Fibroblast of peridontal ligament (primary cell): Measurements from ENCODE around the gene ZNF467.

Source experiments
- DNase-seq: peaks from one replicate; pipeline ENCODE4 v3.0.0-alpha.2; 2010; ENCODE audit errors: extremely low read depth

Gene ZNF467

GRCh38 chr7:149773446-149774236 is at the start of gene ZNF467:
TSS of gene ZNF467 (minus strand) at chr7:149773588. CDS start at chr7:149771032, 2,556 bp downstream.
- no peak for DNase-seq

DNA sequence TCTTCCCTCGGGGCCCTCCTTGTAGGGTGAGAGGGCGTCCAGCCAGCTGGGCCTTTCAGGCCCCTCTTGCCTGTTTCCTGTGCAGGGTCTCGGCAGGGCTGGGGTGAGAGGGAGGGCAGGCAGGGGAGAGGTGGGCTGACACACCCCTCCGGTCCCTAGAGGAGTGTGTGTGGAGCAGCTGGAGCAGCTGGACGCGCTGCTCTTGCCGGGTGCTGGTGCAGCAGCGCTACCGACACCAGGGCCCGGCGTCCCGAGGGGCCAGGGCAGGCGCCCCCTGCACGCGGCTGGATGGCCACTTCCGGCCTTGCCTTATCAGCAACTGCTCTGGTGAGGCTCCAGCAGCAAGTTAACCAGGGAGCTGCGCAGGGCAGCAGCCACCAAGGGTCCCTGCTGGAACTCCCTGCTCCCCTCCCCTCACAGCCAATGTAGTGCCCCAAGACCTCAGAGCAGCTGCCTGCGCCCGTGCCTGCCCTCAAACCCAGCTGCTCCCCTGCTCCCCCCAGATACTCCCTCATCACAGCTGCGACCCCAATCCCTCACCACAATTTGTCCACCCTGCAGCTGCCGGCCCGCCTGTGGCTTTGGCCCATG is 49.1 kb upstream of the ZNF467 start:
- DNase-seq: no peak

DNA sequence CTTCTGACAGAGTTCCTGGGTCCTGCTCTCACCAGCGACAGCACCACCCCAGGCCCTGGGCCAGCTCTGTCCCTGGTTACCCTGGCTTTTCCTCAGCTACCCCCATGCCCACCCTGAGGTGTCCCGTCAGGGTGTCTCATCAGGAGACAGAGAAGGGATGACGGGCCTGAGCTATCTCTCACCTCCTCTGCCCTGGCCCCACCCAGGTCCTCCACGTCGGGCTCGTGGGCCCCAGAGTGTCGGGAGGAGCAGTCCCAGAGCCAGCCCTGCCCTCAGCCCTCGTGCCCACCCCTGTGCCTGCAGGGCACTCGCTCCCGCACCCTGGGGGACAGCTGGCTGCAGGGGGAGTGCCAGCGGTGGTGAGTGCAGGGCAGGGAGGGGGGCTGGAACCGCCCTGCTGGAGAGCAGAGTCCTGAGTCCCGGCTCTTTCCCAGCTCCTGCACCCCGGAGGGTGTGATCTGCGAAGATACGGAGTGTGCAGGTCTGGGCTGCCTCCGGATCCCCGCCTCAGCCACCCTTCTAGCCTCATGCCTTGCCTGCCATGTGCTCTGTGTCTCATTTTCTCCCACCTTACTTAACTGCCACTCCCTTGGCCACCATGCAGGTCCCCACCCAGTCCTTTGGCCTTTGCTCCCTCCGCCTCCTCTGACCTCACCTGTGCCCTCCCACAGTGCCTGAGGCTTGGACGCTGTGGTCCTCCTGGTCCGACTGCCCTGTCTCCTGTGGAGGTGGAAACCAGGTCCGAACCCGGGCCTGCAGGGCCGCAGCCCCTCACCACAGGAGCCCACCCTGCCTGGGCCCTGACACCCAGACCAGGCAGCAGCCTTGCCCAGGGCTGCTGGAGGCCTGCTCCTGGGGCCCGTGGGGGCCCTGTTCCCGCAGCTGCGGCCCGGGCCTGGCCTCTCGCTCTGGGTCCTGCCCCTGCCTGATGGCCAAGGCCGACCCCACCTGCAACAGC is 48.1 kb upstream of the ZNF467 start:
- no peak for DNase-seq

- no peak for DNase-seq
Observed at GRCh38 chr7:149820622-149821190, 47.3 kb upstream of the ZNF467 start.

DNA sequence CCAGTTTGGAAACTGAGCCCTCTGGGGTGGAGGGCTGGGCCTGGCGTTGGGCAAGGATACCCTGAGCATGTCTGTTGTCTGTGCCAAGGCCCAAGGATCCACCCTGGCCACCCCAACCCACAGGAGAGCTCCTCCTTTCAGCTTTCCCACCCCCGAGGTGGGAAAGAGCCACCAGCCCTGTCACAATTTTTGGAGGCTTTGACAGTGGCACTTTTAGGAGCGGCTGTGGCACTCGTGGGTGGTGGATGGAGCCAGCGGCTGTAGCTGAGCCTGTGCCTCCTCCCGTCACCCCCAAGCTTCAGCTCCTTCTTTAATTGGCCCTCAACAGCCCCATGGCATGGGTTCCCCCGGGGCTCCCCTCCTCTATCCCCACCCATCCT is 46.6 kb upstream of the ZNF467 start:
- no peak for DNase-seq

DNA sequence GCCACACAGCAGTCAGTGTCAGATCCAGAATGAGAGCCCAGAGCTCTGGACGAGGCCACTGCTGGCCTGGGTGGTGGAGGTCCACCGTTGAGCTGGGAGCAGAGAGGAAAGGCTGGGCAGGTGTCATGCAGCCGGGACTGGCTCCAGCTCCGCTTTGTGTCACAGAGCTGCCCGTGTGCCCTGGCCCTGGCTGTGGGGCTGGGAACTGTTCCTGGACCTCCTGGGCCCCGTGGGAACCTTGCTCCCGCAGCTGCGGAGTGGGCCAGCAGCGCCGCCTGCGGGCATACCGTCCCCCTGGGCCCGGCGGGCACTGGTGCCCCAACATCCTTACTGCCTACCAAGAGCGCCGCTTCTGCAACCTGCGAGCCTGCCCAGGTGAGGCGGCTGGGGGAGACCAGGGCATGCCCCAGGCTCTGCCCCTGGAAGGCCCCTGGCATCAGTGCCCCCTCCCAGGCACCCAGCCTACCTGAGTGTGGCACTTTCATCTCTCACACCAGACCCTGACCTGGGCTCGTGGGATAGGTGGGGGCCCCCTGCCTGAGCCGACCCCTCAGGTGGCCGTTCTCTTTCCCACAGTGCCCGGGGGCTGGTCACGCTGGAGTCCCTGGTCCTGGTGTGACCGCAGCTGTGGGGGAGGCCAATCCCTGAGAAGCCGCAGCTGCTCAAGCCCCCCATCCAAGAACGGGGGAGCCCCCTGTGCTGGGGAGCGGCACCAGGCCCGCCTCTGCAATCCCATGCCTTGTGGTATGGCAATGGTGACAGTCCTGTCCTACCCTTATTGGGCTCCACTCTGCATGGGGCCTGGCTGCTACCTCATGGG is 46.0 kb upstream of the ZNF467 start:
- DNase-seq: no peak

DNA sequence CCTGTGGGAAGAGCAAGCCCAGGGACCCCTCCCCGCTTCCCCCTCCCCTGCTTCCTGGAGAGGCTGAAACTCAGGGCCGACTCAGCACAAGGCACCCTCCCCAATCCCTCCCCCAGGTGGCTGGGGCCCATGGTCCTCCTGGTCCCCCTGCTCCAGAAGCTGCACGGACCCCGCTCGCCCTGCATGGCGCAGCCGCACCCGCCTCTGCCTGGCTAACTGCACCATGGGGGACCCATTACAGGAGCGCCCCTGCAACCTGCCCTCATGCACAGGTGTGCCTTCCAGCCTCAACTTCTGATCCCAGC is 45.1 kb upstream of the ZNF467 start:
- no peak for DNase-seq

DNA sequence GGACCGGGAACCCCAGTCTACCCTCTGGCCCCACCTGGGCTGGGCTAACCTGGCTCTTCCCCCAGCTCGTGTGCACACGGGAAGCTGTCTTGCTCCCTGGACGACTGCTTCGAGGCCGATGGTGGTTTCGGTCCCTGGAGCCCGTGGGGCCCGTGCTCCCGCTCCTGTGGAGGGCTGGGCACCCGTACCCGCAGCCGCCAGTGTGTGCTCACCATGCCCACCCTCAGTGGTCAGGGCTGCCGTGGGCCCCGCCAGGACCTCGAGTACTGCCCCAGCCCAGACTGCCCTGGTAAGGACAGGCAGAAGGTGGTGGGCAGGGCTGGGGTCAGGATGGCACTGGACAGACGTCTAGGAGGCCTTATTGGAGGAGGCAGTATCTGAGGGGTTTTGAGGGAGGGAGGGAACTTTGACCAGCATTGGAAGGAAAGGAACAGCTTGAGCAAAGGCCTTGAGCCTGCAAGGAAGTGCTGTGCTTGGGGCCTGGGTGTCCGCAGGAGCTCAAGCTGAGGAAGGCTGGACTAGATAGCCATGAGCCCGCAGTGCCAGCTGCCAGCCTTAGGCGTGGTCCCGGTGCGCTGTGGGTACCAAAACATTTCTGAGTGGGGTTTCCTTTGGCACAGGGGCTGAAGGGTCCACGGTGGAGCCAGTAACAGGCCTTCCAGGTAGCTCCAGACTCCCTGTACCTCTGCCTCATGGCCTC is 44.6 kb upstream of the ZNF467 start:
- DNase-seq: no peak

GRCh38 chr7:149817301-149817771 is 43.9 kb upstream of the ZNF467 start:
- DNase-seq: no peak

- DNase-seq: no peak
Observed at GRCh38 chr7:149816794-149817193, 43.4 kb upstream of the ZNF467 start.

DNA sequence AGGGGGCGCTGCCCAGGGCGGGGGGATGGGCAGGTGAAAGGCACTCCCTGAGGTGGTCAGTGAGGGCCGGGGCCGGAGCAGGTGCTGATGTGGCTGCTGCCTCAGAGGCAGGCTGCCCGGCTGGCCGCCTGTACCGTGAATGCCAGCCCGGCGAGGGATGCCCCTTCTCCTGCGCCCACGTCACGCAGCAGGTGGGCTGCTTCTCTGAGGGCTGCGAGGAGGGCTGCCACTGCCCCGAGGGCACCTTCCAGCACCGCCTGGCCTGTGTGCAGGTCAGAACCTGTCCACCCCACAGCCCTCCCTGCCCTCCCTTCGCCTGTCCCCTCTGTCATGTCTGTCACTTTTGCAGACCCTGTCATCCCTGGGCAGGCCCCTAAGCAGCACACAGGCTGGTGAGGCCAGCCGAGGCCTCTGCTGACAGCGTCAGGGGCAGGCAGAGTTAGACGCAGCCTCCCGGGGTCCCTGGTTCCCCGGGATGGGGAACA is 42.9 kb upstream of the ZNF467 start:
- DNase-seq: no peak

DNA sequence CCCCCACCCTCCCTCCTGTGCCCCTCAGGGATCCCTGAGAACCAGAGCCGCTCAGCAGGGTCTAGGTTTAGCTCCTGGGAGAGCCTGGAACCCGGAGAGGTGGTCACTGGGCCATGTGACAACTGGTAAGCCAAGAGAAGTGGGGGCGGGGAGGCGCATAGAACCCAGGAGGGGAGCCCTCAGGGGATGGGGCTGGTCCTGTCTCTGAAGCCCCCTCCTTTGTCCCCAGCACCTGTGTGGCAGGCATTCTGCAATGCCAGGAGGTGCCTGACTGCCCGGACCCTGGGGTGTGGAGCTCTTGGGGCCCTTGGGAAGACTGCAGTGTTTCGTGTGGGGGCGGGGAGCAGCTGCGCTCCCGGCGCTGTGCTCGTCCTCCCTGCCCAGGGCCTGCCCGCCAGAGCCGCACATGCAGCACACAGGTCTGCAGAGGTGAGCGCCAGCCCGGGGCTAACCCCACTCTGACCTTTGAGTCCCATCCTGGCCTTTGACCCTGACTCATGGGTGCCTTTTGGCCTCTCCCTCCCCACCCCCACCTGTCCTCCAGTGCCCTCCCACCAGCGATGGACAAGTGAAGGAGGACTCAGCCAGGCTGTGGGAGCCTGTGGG is 42.4 kb upstream of the ZNF467 start:
- no peak for DNase-seq

GRCh38 chr7:149815121-149815520 is 41.7 kb upstream of the ZNF467 start:
- DNase-seq: no peak

- DNase-seq: no peak
Observed at GRCh38 chr7:149814494-149814893, 41.1 kb upstream of the ZNF467 start.

GRCh38 chr7:149813254-149814035 is 40.1 kb upstream of the ZNF467 start:
- DNase-seq: no peak

DNA sequence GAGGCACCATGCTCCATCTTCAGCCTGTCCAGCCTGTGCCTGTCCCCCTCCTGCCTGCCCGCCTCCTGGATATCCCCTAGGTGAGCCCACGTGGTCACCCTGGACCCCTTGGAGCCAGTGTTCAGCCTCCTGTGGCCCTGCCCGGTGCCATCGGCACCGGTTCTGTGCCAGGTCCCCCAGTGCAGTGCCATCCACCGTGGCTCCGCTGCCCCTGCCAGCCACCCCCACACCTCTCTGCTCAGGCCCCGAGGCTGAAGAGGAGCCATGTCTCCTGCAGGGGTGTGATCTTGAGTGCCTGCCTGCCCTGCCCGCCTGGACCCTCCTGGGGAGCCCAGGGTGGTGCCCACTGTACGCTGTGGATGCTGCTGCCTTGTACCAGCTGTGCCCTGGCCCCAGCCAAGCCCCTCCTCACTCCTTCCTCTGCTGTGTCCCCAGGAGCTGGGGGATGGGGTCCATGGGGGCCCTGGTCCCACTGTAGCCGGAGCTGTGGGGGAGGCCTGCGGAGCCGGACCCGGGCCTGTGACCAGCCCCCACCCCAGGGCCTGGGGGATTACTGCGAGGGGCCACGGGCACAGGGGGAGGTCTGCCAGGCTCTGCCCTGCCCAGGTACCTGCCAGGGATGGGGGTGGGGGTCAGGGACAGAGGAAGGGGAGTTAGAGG is 38.6 kb upstream of the ZNF467 start:
- no peak for DNase-seq

DNA sequence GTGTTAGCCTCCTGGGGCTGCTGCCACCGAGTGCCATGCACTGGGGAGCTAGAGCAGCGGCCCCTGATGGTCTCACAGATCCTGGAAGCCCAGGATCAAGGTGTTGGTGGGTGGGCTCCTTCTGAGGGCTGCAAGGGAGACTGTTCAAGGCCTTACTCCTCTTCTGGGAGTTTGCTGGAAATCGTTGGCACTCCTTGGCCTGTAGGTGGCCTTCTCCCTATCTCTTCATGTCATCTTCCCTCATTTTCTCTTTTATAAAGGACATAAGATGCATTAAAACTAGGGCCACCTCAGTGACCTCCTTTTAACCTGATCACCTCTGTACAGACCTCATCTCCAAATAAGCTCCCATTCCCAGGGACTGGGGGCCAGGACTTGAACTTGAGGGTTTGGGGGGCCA is 37.8 kb upstream of the ZNF467 start:
- DNase-seq: no peak

DNA sequence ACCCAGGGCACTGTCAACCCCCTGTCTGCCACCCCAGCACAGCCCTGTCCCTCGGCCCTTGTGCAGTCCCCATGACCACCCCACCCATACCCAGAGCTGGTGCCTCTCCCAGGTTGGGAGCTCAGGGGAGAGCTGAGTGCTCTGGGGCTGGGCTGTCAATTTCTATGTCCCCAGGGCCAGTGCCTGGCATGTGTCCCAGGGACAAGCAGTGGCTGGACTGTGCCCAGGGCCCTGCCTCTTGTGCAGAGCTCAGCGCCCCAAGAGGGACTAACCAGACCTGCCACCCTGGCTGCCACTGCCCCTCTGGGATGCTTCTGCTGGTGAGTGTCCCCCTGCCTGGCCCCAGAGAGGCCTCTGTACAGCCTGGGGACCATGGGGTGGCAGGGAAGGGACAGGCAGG is 35.8 kb upstream of the ZNF467 start:
- no peak for DNase-seq

DNA sequence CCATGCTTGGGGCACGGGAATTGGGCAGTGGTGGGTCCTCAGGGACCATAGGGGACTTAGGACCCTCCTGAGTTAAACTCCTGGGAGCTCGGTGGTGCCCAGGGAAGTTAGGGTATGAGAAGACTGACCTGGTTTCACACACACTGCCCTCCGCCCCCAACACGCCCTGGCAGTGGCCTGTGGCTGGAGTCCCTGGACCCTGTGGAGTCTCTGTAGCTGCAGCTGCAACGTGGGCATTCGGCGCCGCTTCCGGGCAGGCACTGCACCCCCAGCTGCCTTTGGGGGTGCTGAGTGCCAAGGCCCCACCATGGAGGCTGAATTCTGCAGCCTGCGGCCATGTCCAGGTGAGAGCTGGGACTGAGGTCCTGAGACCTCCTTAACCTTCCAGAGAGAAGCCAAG is 34.9 kb upstream of the ZNF467 start:
- no peak for DNase-seq
